Left kidney (tissue), 2 donors: Measurements from ENCODE around the gene ZBTB17. TPM values are rescaled to one million over a fixed set of nuclear protein-coding genes. Genes with fewer than 3 reads are reported as not detected.

Experiments
- DNase-seq: peaks from one replicate; pipeline ENCODE4 v3.0.0-alpha.2; 2013
- polyA plus RNA-seq: library from polyadenylated mRNA; unstranded; fragments of 120-200 nt; gene quantifications from one replicate; pipeline ENCODE4 v1.2.1, GENCODE V29; 2013; ENCODE audit not compliant: insufficient read length

ZBTB17 gene
- polyA plus RNA-seq, 1 donor = 30.6 TPM

- no peak for DNase-seq
Measured at GRCh38 chr1:15947382-15948090, 28.4 kb downstream of the ZBTB17 start.

- DNase-seq = no peak
Measured at GRCh38 chr1:15946571-15947381, 29.1 kb downstream of the ZBTB17 start.

GRCh38 chr1:15945832-15946448, 30.0 kb downstream of the ZBTB17 start:
- no peak for DNase-seq

GRCh38 chr1:15945011-15945831, 30.7 kb downstream of the ZBTB17 start:
- DNase-seq = no peak

GRCh38 chr1:15944308-15945010, 31.4 kb downstream of the ZBTB17 start:
- no peak for DNase-seq

- DNase-seq = no peak
Measured at GRCh38 chr1:15943992-15944307, 32.0 kb downstream of the ZBTB17 start.

- no peak for DNase-seq
Measured at GRCh38 chr1:15943328-15943991, 32.4 kb downstream of the ZBTB17 start.

GRCh38 chr1:15942661-15943327, 33.1 kb downstream of the ZBTB17 start:
- no peak for DNase-seq

- DNase-seq = no peak
Measured at GRCh38 chr1:15941899-15942660, 33.8 kb downstream of the ZBTB17 start.

GRCh38 chr1:15941044-15941840, 34.7 kb downstream of the ZBTB17 start:
- DNase-seq = no peak

- DNase-seq = no peak
Measured at GRCh38 chr1:15940110-15941043, 35.5 kb downstream of the ZBTB17 start.

- peak; percentile 20 for DNase-seq
Measured at GRCh38 chr1:15939181-15940109, 36.5 kb downstream of the ZBTB17 start.

- no peak for DNase-seq
Measured at GRCh38 chr1:15938628-15939161, 37.2 kb downstream of the ZBTB17 start.

GRCh38 chr1:15937706-15938168, 38.2 kb downstream of the ZBTB17 start:
- no peak for DNase-seq

- no peak for DNase-seq
Measured at GRCh38 chr1:15937146-15937545, 38.8 kb downstream of the ZBTB17 start.

- no peak for DNase-seq
Measured at GRCh38 chr1:15936025-15936424, 39.9 kb downstream of the ZBTB17 start.
